Left lung (tissue), 10 donors: ENCODE results near the gene PFKP. TPM values are rescaled to one million over a fixed set of nuclear protein-coding genes. Genes with fewer than 3 reads are reported as not detected.

Source experiments
- ATAC-seq: fragments of 200-7000 bp; cut with Tn5 transposase; one replicate; pipeline ENCODE4 v1.9.1; 2020; ENCODE audit warnings: moderate library complexity
- DNase-seq, 4 donors: peaks; one replicate each; pipeline ENCODE4 v3.0.0-alpha.2; 2013 to 2020
- H3K27ac ChIP-seq, 2 donors: fragments of 200-600 bp; sonication (generic) in 1 of 2; one replicate each; pipeline versions ENCODE4 v1.5.0 to v1.8.0; 2020 to 2021
- H3K27me3 ChIP-seq, 2 donors: fragments of 200-600 bp; sonication (generic) in 1 of 2; one replicate each; pipeline versions ENCODE4 v1.5.0 to v1.8.0; 2020 to 2021
- H3K36me3 ChIP-seq, 2 donors: fragments of 200-600 bp; sonication (generic) in 1 of 2; one replicate each; pipeline versions ENCODE4 v1.5.0 to v1.8.0; 2020 to 2021
- H3K4me1 ChIP-seq, 2 donors: fragments of 200-600 bp; one replicate each; pipeline ENCODE4 v1.8.0; 2021
- H3K4me3 ChIP-seq, 2 donors: fragments of 200-600 bp; sonication (generic) in 1 of 2; one replicate each; pipeline versions ENCODE4 v1.5.0 to v1.8.0; 2020 to 2021; ENCODE audit warnings: mild to moderate bottlenecking in 1 of 2
- H3K9me3 ChIP-seq, 2 donors: fragments of 200-600 bp; sonication (generic) in 1 of 2; one replicate each; pipeline versions ENCODE4 v1.5.0 to v1.8.0; 2020 to 2021
- CTCF ChIP-seq, 2 donors: fragments of 200-600 bp; sonication (generic) in 1 of 2; IDR thresholded peaks; one replicate each; pipeline versions ENCODE4 v1.5.0 to v1.8.0; 2021; ENCODE audit warnings: antibody characterized with exemption in 2 of 2
- intact Hi-C, 2 donors: fragments of 100-400 bp; cut with DNase I; formaldehyde crosslinking; loops; one replicate each; pipeline versions ENCODE4 v1.11.2 to v1.14.2; 2022
- polyA plus RNA-seq, 6 donors: library from polyadenylated mRNA; unstranded; fragments of 120-200 nt; gene quantifications; one replicate each; pipeline ENCODE4 v1.2.1, GENCODE V29; 2013; ENCODE audit not compliant: insufficient read length in 6 of 6
- total RNA-seq, 2 donors: library from RNA; stranded (reverse); fragmentation: NEBNext Ultra II Directional; extraction: Animal tissue kit (Norgen Biotek cat#: 25700); gene quantifications; one replicate each; pipeline ENCODE4 v1.2.1, GENCODE V29; 2021
- donor health status: DM: no; HTN: yes; CAD: no.
- donor health status: DM: no; HTN: no; CAD: no.

The PFKP gene
- total and polyA plus RNA-seq, 8 donors: 7.4 to 70.0 (median 11.2) TPM

DNA sequence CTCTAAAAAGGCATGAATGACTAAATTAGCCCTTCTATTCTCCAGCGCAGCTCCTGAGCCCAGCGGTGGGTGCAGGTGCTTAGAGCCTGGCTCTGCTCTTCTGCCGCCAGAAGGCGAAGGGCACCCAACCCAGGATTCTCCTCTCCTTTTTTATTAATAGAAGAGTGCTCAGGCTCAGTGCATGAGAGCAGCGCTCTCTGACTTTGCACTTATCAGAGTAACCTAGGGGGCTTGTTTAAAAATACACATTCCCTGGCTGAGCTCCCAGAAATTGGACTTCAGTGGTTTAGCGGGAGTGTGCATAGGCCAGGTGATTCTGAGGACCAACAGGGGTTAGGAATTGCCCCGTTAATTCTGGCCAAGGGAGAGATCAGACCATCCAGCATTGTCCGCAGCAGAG, 1.7 kb upstream of the PFKP start:
- intact Hi-C loops: no loop called here
- DNase-seq (no peak), ATAC-seq (peak; percentile 2)
- Histone ChIP-seq H3K4me3 (no peak overlapping the region), H3K4me1 (peaks cover 13 to 25% of the 10 kb centered on the region in 2 donors), H3K36me3 (no peaks in the 10 kb centered on the region), H3K9me3 (no peaks in the 10 kb centered on the region), H3K27me3 (peaks cover 0 to 47% of the 10 kb centered on the region in 2 donors), H3K27ac (no peak overlapping the region)
- TF ChIP-seq CTCF (IDR thresholded peaks at IDR 0.05): no peak

- Histone ChIP-seq H3K9me3 (no peaks in the 10 kb centered on the region), H3K36me3 (no peaks in the 10 kb centered on the region), H3K27me3 (peaks cover 0 to 47% of the 10 kb centered on the region in 2 donors), H3K27ac (no peak overlapping the region), H3K4me3 (peak overlapping the region; percentile 59 to 66), H3K4me1 (peaks cover 13 to 25% of the 10 kb centered on the region in 2 donors)
- ATAC-seq (peak; percentile 4), DNase-seq (no peak)
- intact Hi-C loops: no loop called here
- TF ChIP-seq CTCF (IDR thresholded peaks at IDR 0.05): no peak
Observed at GRCh38 chr10:3066317-3067117, 831 bp upstream of the PFKP start.

GRCh38 chr10:3067859-3068179, 471 bp downstream of the PFKP start:
- H3K9me3 ChIP-seq: no peaks in the 10 kb centered on the region
- H3K36me3 ChIP-seq: no peaks in the 10 kb centered on the region
- peaks cover 13 to 25% of the 10 kb centered on the region in 2 donors for H3K4me1 ChIP-seq
- peak overlapping the region; percentile 59 to 66 for H3K4me3 ChIP-seq
- peak; percentile 7 for ATAC-seq
- intact Hi-C loops: no loop called here
- H3K27me3 ChIP-seq: peaks cover 0 to 47% of the 10 kb centered on the region in 2 donors
- peak overlapping the region in 1 of 2 donors; percentile 72 for H3K27ac ChIP-seq
- TF ChIP-seq CTCF (IDR thresholded peaks at IDR 0.05): no peak
- DNase-seq: no peak

DNA sequence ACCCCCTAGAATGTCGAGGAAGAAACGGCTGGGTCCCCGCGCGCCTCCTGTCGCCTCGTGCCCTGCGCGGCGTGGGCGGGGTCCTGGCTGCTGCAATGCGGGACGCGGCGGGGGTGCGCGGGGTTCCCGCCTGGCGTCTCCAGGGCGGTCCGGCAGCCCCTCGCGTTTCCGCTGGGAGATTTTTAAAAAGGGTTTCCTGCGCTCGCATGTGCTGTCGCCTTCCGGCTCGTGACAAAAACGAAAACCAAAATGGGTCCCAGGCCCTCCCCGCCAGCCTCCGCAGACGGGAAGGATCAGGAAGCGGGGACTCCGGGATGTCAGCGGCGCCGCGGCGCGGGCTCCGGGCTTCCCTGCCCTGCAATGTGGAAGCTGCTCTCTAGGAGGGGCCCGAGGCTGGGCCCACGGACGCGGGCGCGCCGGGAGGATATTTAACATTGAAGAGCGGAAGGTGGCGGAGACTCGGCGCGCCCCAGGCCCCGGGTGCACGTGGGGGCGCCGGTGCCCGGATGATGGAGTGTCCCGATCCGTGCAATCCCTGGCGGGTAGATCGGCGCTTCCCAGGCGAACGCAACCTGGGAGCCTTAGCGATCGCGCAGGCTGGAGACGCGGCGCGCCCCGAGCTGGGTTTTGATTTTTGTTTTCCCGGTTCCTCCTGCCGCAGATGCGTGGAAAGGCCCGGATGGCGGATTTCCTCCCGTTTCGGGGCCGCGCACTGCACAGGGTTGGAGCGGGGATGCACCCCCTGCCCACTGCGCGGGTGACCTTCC, 1.0 kb downstream of the PFKP start:
- TF ChIP-seq CTCF (IDR thresholded peaks at IDR 0.05): peak; percentile 11 to 21
- Histone ChIP-seq H3K36me3 (no peaks in the 10 kb centered on the region), H3K4me1 (peaks cover 13 to 25% of the 10 kb centered on the region in 2 donors), H3K27ac (peak overlapping the region; percentile 18 to 72), H3K4me3 (peak overlapping the region; percentile 59 to 66), H3K9me3 (no peaks in the 10 kb centered on the region), H3K27me3 (peaks cover 0 to 47% of the 10 kb centered on the region in 2 donors)
- ATAC-seq: peak; percentile 58
- DNase-seq: peak; percentile 56 to 89 (median 62)
- intact Hi-C loops: no loop called here
